Psoas muscle (tissue), 8 donors: Measurements from ENCODE around the gene NRF1. TPM values are rescaled to one million over a fixed set of nuclear protein-coding genes. Genes with fewer than 3 reads are reported as not detected.

Source experiments
- ATAC-seq, 4 donors: fragments of 200-7000 bp; cut with Tn5 transposase; one replicate each; pipeline ENCODE4 v1.9.1; 2020; ENCODE audit warnings: moderate library complexity in 3 of 4, mild to moderate bottlenecking in 2 of 4
- DNase-seq, 2 donors: peaks; one replicate each; pipeline ENCODE4 v3.0.0-alpha.2; 2020
- H3K27ac ChIP-seq: fragments of 200-600 bp; one replicate; pipeline ENCODE4 v1.8.0; 2022
- H3K27me3 ChIP-seq, 3 donors: fragments of 200-600 bp in 1 of 3; one replicate each; pipeline versions ENCODE4 v1.6.1 to v1.8.0; 2013 to 2022; ENCODE audit warnings: low read length in 2 of 3, mild to moderate bottlenecking in 2 of 3, moderate library complexity in 1 of 3; ENCODE audit not compliant: insufficient read depth in 3 of 3
- H3K36me3 ChIP-seq, 2 donors: fragments of 200-600 bp in 1 of 2; one replicate each; pipeline versions ENCODE4 v1.6.1 to v1.8.0; 2013 to 2022; ENCODE audit warnings: low read depth in 1 of 2, mild to moderate bottlenecking in 1 of 2, moderate library complexity in 1 of 2; ENCODE audit not compliant: insufficient read depth in 1 of 2
- H3K4me1 ChIP-seq: fragments of 200-600 bp; one replicate; pipeline ENCODE4 v1.8.0; 2022
- H3K4me3 ChIP-seq: fragments of 200-600 bp; one replicate; pipeline ENCODE4 v1.8.0; 2022; ENCODE audit warnings: mild to moderate bottlenecking
- H3K9me3 ChIP-seq: fragments of 200-600 bp; one replicate; pipeline ENCODE4 v1.8.0; 2022
- WGBS, 3 donors: extraction: QIAGEN DNeasy Blood & Tissue Kit; methylation state at CpG; one replicate each; pipeline versions ENCODE4 v1.1.6 to v1.1.7; 2013; 5-methylcytosine and 5-hydroxymethylcytosine counted together
- intact Hi-C, 2 donors: fragments of 100-400 bp; cut with DNase I; formaldehyde crosslinking; loops; one replicate each; pipeline versions ENCODE4 v1.11.0 to v1.14.2; 2022
- polyA plus RNA-seq, 3 donors: library from polyadenylated mRNA; stranded (reverse); fragments of 200-250 nt; gene quantifications; one replicate each; pipeline ENCODE4 v1.2.3, GENCODE V29; 2013
- total RNA-seq, 4 donors: library from RNA; stranded (reverse); fragmentation: NEBNext Ultra II Directional in 2 of 4; extraction: Animal tissue kit (Norgen Biotek cat#: 25700) in 2 of 4; gene quantifications; one replicate each; pipeline versions ENCODE4 v1.2.1 to v1.2.4, GENCODE V29; 2021 to 2023
- TF ChIP-seq, protein P1 (sequence below): fragments of 200-600 bp; IDR thresholded peaks from one replicate; pipeline ENCODE4 v1.8.0; 2022; ENCODE audit warnings: antibody characterized with exemption
- donor health status: healthy with polysubstance abuse.
- donor health status: DM: no; HTN: no; CAD: no; lungs with moderate emphysema.
- donor health status: Bipolar disorder and iron deficiency.
- donor health status: healthy.
- donor health status: DM: yes; HTN: yes; CAD: no.
- donor health status: DM: no; HTN: no; CAD: no.
- donor health status: DM: no; HTN: no; CAD: no.
- donor health status: DM: yes; HTN: yes; CAD: no.

NRF1 gene
- total and polyA plus RNA-seq, 7 donors: 4.4 to 13.7 (median 10.0) TPM

DNA sequence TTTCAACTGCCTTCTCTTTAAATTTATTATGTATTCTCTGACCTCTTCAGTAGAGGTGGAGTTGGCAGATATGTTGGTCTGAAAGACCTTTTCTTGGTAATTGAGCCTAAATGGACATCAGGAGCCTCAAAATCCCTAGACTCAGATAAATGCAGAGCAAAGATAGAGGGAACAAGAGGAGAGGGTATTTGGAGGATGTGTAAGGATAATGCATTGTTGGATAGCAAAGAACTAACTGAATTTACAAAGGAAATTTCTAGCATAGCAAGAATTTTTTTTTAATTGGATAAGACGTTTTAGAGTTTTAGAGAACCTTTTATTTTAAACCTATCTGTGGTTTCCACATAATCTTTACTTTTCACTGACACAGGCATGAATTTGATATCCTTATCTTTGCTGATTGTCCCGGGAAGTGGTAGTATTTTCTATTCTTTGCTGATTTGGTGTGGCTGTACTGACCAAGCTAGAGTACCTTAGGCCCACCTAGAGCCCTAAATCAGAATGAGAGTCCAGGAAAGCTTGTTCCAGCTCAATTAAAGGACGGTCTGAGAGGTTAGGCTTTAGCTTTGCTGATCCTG is 91.3 kb downstream of the NRF1 start:
- Histone ChIP-seq H3K27me3 (no peaks in the 10 kb centered on the region), H3K4me3 (no peak overlapping the region), H3K4me1 (no peaks in the 10 kb centered on the region), H3K27ac (no peak overlapping the region), H3K36me3 (no peaks in the 10 kb centered on the region), H3K9me3 (no peaks in the 10 kb centered on the region)
- intact Hi-C loops: no loop called here
- DNase-seq (no peak), ATAC-seq (no peak)
- TF ChIP-seq, protein P1, sequence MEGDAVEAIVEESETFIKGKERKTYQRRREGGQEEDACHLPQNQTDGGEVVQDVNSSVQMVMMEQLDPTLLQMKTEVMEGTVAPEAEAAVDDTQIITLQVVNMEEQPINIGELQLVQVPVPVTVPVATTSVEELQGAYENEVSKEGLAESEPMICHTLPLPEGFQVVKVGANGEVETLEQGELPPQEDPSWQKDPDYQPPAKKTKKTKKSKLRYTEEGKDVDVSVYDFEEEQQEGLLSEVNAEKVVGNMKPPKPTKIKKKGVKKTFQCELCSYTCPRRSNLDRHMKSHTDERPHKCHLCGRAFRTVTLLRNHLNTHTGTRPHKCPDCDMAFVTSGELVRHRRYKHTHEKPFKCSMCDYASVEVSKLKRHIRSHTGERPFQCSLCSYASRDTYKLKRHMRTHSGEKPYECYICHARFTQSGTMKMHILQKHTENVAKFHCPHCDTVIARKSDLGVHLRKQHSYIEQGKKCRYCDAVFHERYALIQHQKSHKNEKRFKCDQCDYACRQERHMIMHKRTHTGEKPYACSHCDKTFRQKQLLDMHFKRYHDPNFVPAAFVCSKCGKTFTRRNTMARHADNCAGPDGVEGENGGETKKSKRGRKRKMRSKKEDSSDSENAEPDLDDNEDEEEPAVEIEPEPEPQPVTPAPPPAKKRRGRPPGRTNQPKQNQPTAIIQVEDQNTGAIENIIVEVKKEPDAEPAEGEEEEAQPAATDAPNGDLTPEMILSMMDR: no peak
- WGBS, 3 donors: 85 to 92% (median 89%) methylated on average over 3 of the region's 3 CpGs

DNA sequence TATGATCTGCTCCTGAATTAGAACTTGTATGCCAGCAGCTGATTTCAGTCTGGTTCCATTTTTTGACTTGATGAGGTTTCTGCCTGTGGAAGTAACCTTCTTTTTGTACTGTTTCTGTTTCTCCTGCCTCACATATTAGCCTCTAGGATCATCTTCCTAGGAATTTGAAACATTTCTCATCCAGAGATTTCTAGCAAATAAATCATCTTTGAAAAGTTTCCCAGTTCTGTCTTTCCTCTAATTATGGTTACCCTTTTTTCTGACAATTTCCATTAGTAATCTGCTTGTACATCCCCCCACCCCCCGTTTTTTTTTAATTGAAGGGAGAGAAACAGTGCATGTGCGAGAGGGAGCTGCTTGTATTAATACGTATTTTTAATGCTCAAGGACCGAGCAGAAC is 92.2 kb downstream of the NRF1 start:
- TF ChIP-seq, protein P1: no peak
- no peak for DNase-seq
- H3K9me3 ChIP-seq: no peaks in the 10 kb centered on the region
- H3K27me3 ChIP-seq: no peaks in the 10 kb centered on the region
- H3K4me3 ChIP-seq: no peak overlapping the region
- no peaks in the 10 kb centered on the region for H3K4me1 ChIP-seq
- ATAC-seq: no peak
- intact Hi-C loops: no loop called here
- peaks cover 0 to 6% of the 10 kb centered on the region in 2 donors for H3K36me3 ChIP-seq
- no peak overlapping the region for H3K27ac ChIP-seq
- WGBS, 3 donors: 90 to 96% (median 91%) methylated on average over 4 of the region's 4 CpGs

DNA sequence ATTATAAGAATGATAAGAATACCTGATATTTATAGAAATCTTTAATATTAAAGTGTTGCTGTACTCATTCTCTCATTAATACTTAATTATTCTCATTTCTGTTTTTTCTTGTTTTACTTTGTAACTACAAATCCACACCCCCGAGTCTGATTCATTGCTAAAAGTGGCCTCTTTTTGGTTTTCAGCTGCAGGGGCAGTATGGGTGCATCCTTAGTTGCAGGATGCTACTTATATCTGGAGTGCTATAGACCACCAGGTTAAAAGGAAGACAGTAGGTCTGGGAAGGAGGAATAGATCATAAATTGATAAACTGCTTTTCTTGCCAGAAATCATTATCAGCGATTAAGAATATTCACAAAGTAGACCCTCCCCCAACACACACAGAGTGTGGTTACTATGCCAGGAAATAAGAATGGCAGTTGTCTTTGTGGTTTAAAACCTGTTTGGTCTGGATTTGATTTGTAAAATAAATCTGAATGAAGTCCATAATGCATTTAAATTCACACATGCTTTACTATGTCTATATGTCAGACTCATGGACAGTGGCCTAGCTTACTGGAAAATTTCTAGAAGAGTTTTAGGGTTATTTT is 96.5 kb downstream of the NRF1 start:
- TF ChIP-seq, protein P1: no peak
- DNase-seq (no peak), ATAC-seq (no peak)
- Histone ChIP-seq H3K27me3 (no peaks in the 10 kb centered on the region), H3K4me3 (no peak overlapping the region), H3K4me1 (no peaks in the 10 kb centered on the region), H3K9me3 (no peaks in the 10 kb centered on the region), H3K36me3 (peaks cover 5 to 49% of the 10 kb centered on the region in 2 donors), H3K27ac (no peak overlapping the region)
- WGBS, 3 donors: 77 to 92% (median 91%) methylated on average over 2 of the region's 2 CpGs
- intact Hi-C loops: no loop called here

DNA sequence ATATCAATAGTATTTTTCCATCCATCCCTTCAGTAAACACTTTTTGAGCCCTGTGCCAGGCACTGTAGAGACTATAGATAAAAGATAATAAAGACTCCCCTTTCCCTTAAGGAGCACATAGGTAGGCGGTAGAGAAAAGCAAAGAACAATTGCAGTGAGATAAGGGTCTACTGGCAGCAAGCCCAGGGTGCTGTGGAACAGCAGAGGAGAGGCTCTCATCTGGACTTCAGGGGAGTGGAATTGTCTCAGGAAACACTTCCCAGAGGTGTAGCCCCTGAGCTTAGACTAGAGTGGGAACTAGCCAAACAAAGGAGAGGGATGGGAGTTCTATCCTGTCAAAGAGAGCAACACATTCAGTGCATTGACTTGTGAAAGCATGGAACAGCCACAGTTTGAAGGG is 102.0 kb downstream of the NRF1 start:
- ATAC-seq (no peak), DNase-seq (no peak)
- no peak overlapping the region for H3K4me3 ChIP-seq
- H3K36me3 ChIP-seq: peaks cover 8 to 91% of the 10 kb centered on the region in 2 donors
- no peaks in the 10 kb centered on the region for H3K4me1 ChIP-seq
- 87 to 100% (median 100%) methylated on average over 1 of the region's 1 CpG for WGBS, 3 donors
- no peaks in the 10 kb centered on the region for H3K27me3 ChIP-seq
- intact Hi-C loops: no loop called here
- no peak overlapping the region for H3K27ac ChIP-seq
- no peaks in the 10 kb centered on the region for H3K9me3 ChIP-seq
- TF ChIP-seq, protein P1: no peak
